GM21619 (cell line): ENCODE measurements around the gene MAN2C1.
"Not testable (repeated sequence)": the region's sequence is repeated elsewhere in the genome, so short reads cannot be mapped to it uniquely, and the experiment has no call there.

Source experiments
- ATAC-seq: cut with Tn5 transposase; IDR thresholded peaks from one replicate; pipeline ENCODE4 v1.9.1; 2021; ENCODE audit not compliant: unreplicated experiment

The MAN2C1 gene

GRCh38 chr15:75361361-75361988 is 6.9 kb downstream of the MAN2C1 start:
- ATAC-seq = no peak

- no peak for ATAC-seq
Measured at GRCh38 chr15:75360856-75361255, 7.6 kb downstream of the MAN2C1 start.

GRCh38 chr15:75360391-75360790 is 8.0 kb downstream of the MAN2C1 start:
- ATAC-seq = no peak

- ATAC-seq = no peak
Measured at GRCh38 chr15:75359537-75360250, 8.7 kb downstream of the MAN2C1 start.

- ATAC-seq = no peak
Measured at GRCh38 chr15:75358771-75359536, 9.5 kb downstream of the MAN2C1 start.

- no peak for ATAC-seq
Measured at GRCh38 chr15:75357976-75358673, 10.3 kb downstream of the MAN2C1 start.

GRCh38 chr15:75356517-75356916 is 11.9 kb downstream of the MAN2C1 start:
- ATAC-seq = no peak

- ATAC-seq = no peak
Measured at GRCh38 chr15:75356006-75356405, 12.4 kb downstream of the MAN2C1 start.

- no peak for ATAC-seq
Measured at GRCh38 chr15:75355369-75355768, 13.0 kb downstream of the MAN2C1 start.

- no peak for ATAC-seq
Measured at GRCh38 chr15:75354454-75354853, 14.0 kb downstream of the MAN2C1 start.

- ATAC-seq = no peak
Measured at GRCh38 chr15:75353604-75354003, 14.8 kb downstream of the MAN2C1 start.

GRCh38 chr15:75352186-75353080 is 16.0 kb downstream of the MAN2C1 start:
- ATAC-seq = no peak

GRCh38 chr15:75350601-75351361 is 17.6 kb downstream of the MAN2C1 start:
- ATAC-seq = no peak

- no peak for ATAC-seq
Measured at GRCh38 chr15:75349851-75350588, 18.4 kb downstream of the MAN2C1 start.

GRCh38 chr15:75349351-75349669 is 19.1 kb downstream of the MAN2C1 start:
- not testable (repeated sequence) for ATAC-seq

GRCh38 chr15:75348562-75349350 is 19.7 kb downstream of the MAN2C1 start:
- no peak for ATAC-seq

- ATAC-seq = no peak
Measured at GRCh38 chr15:75348034-75348561, 20.3 kb downstream of the MAN2C1 start.
